Stimulated activated naive B cell treated with anti-CD40 and anti-IgM and Interleukin-4, amounts not matched to agents 10 μg/mL and 1 μg/mL and 100 μg/mL, for 72 hours (primary cell): ENCODE measurements around the gene OR2A42.
"Not testable (repeated sequence)": the region's sequence is repeated elsewhere in the genome, so short reads cannot be mapped to it uniquely, and the experiment has no call there.

Experiments used
- ATAC-seq, 2 donors: fragments of 150-1000 bp; cut with Tn5 transposase; replicated peaks; 2 replicates each; pipeline ENCODE4 v1.10.0; 2021; ENCODE audit warnings: moderate library complexity in 1 of 2
- DNase-seq: peaks from one replicate; pipeline ENCODE4 v3.0.0; 2021
- H3K27ac Mint-ChIP-seq: one replicate; pipeline ENCODE4 v1.8.0; 2022; ENCODE audit warnings: mild to moderate bottlenecking, mixed read lengths
- H3K27me3 Mint-ChIP-seq, 2 donors: one replicate each; pipeline ENCODE4 v1.8.0; 2022; ENCODE audit warnings: mixed read lengths in 2 of 2
- H3K36me3 Mint-ChIP-seq, 2 donors: one replicate each; pipeline ENCODE4 v1.8.0; 2022; ENCODE audit warnings: mixed read lengths in 2 of 2, mild to moderate bottlenecking in 1 of 2
- H3K4me1 Mint-ChIP-seq, 2 donors: one replicate each; pipeline ENCODE4 v1.8.0; 2022; ENCODE audit warnings: mixed read lengths in 2 of 2, mild to moderate bottlenecking in 1 of 2
- H3K4me3 Mint-ChIP-seq, 2 donors: one replicate each; pipeline ENCODE4 v1.8.0; 2022; ENCODE audit warnings: mild to moderate bottlenecking in 2 of 2, mixed read lengths in 2 of 2, moderate library complexity in 1 of 2
- H3K9me3 Mint-ChIP-seq, 2 donors: one replicate each; pipeline ENCODE4 v1.8.0; 2022; ENCODE audit warnings: mixed read lengths in 2 of 2, mild to moderate bottlenecking in 1 of 2

The OR2A42 gene

GRCh38 chr7:144239365-144239764, at the start of gene OR2A42:
OR2A42 (minus strand) TSS chr7:144239605; CDS start chr7:144232843, 6,762 bp downstream.
- DNase-seq, H3K36me3 Mint-ChIP-seq, H3K27ac Mint-ChIP-seq, H3K27me3 Mint-ChIP-seq, H3K9me3 Mint-ChIP-seq, H3K4me3 Mint-ChIP-seq, ATAC-seq, H3K4me1 Mint-ChIP-seq: not testable (repeated sequence)

- ATAC-seq, H3K27ac Mint-ChIP-seq, H3K27me3 Mint-ChIP-seq, H3K9me3 Mint-ChIP-seq, H3K36me3 Mint-ChIP-seq, H3K4me1 Mint-ChIP-seq, H3K4me3 Mint-ChIP-seq, DNase-seq: not testable (repeated sequence)
These were observed 47.9 kb upstream of the OR2A42 start for GRCh38 chr7:144287171-144287784.

- not testable (repeated sequence) for H3K9me3 Mint-ChIP-seq, H3K27me3 Mint-ChIP-seq, ATAC-seq
These were observed 44.3 kb upstream of the OR2A42 start for GRCh38 chr7:144283716-144284115.

GRCh38 chr7:144282490-144282889, 43.1 kb upstream of the OR2A42 start:
- H3K9me3 Mint-ChIP-seq, H3K36me3 Mint-ChIP-seq, H3K4me3 Mint-ChIP-seq, DNase-seq, H3K27me3 Mint-ChIP-seq, H3K27ac Mint-ChIP-seq, H3K4me1 Mint-ChIP-seq, ATAC-seq: not testable (repeated sequence)

More at GRCh38 chr7:144283716-144284115, 44.3 kb upstream of the OR2A42 start:
- not testable (repeated sequence) for DNase-seq, H3K4me1 Mint-ChIP-seq, H3K36me3 Mint-ChIP-seq, H3K27ac Mint-ChIP-seq, H3K4me3 Mint-ChIP-seq

- H3K27ac Mint-ChIP-seq, H3K9me3 Mint-ChIP-seq, ATAC-seq, H3K27me3 Mint-ChIP-seq, H3K4me3 Mint-ChIP-seq, DNase-seq, H3K4me1 Mint-ChIP-seq, H3K36me3 Mint-ChIP-seq: not testable (repeated sequence)
These were observed 42.6 kb upstream of the OR2A42 start for GRCh38 chr7:144281981-144282380.

GRCh38 chr7:144280010-144280409, 40.6 kb upstream of the OR2A42 start:
- H3K9me3 Mint-ChIP-seq, H3K36me3 Mint-ChIP-seq, DNase-seq, ATAC-seq, H3K27me3 Mint-ChIP-seq, H3K4me3 Mint-ChIP-seq, H3K27ac Mint-ChIP-seq, H3K4me1 Mint-ChIP-seq: not testable (repeated sequence)

- H3K27ac Mint-ChIP-seq, H3K36me3 Mint-ChIP-seq, H3K27me3 Mint-ChIP-seq, H3K4me3 Mint-ChIP-seq, DNase-seq, H3K9me3 Mint-ChIP-seq, ATAC-seq, H3K4me1 Mint-ChIP-seq: not testable (repeated sequence)
These were observed 35.9 kb upstream of the OR2A42 start for GRCh38 chr7:144275281-144275680.

- H3K27me3 Mint-ChIP-seq, ATAC-seq, H3K4me1 Mint-ChIP-seq, H3K27ac Mint-ChIP-seq, H3K9me3 Mint-ChIP-seq, DNase-seq, H3K4me3 Mint-ChIP-seq, H3K36me3 Mint-ChIP-seq: not testable (repeated sequence)
These were observed 29.8 kb upstream of the OR2A42 start, which contains the start of gene CTAGE8 for GRCh38 chr7:144269188-144269587. CTAGE8 (minus strand) TSS chr7:144269288; CDS start chr7:144269250, 38 bp downstream.

GRCh38 chr7:144264692-144265091, 25.3 kb upstream of the OR2A42 start, which contains the start of gene OR2A7:
OR2A7 (minus strand) TSS chr7:144264792; CDS start chr7:144259628, 5,164 bp downstream.
- H3K4me1 Mint-ChIP-seq, H3K27me3 Mint-ChIP-seq, H3K27ac Mint-ChIP-seq, H3K9me3 Mint-ChIP-seq, DNase-seq, H3K4me3 Mint-ChIP-seq, ATAC-seq, H3K36me3 Mint-ChIP-seq: not testable (repeated sequence)

GRCh38 chr7:144262128-144262527, 22.7 kb upstream of the OR2A42 start:
- H3K4me3 Mint-ChIP-seq, H3K4me1 Mint-ChIP-seq, H3K36me3 Mint-ChIP-seq, H3K27ac Mint-ChIP-seq, H3K9me3 Mint-ChIP-seq, ATAC-seq, DNase-seq, H3K27me3 Mint-ChIP-seq: not testable (repeated sequence)

GRCh38 chr7:144259067-144259466, 19.7 kb upstream of the OR2A42 start:
- H3K9me3 Mint-ChIP-seq, H3K4me1 Mint-ChIP-seq, ATAC-seq, H3K27me3 Mint-ChIP-seq, DNase-seq, H3K36me3 Mint-ChIP-seq, H3K27ac Mint-ChIP-seq, H3K4me3 Mint-ChIP-seq: not testable (repeated sequence)

GRCh38 chr7:144256112-144256511, 16.7 kb upstream of the OR2A42 start:
- H3K9me3 Mint-ChIP-seq = no peaks in the 10 kb centered on the region
- no peaks in the 10 kb centered on the region for H3K4me1 Mint-ChIP-seq
- ATAC-seq (no peak), DNase-seq (no peak)
- no peak overlapping the region for H3K27ac Mint-ChIP-seq
- H3K36me3 Mint-ChIP-seq = no peaks in the 10 kb centered on the region
- H3K27me3 Mint-ChIP-seq = no peaks in the 10 kb centered on the region
- no peak overlapping the region for H3K4me3 Mint-ChIP-seq

- DNase-seq (no peak), ATAC-seq (no peak)
- no peak overlapping the region for H3K4me3 Mint-ChIP-seq
- H3K4me1 Mint-ChIP-seq = no peaks in the 10 kb centered on the region
- no peak overlapping the region for H3K27ac Mint-ChIP-seq
- no peaks in the 10 kb centered on the region for H3K9me3 Mint-ChIP-seq
- H3K36me3 Mint-ChIP-seq = no peaks in the 10 kb centered on the region
- H3K27me3 Mint-ChIP-seq = no peaks in the 10 kb centered on the region
These were observed 16.1 kb upstream of the OR2A42 start for GRCh38 chr7:144255471-144255897.

GRCh38 chr7:144252307-144252706, 12.9 kb upstream of the OR2A42 start:
- not testable (repeated sequence) for DNase-seq

GRCh38 chr7:144247674-144248330, 8.4 kb upstream of the OR2A42 start:
- H3K4me1 Mint-ChIP-seq, H3K9me3 Mint-ChIP-seq, H3K36me3 Mint-ChIP-seq, H3K27ac Mint-ChIP-seq, DNase-seq, H3K27me3 Mint-ChIP-seq, H3K4me3 Mint-ChIP-seq: not testable (repeated sequence)
- peak in 1 of 2 donors; percentile 63 for ATAC-seq

More at GRCh38 chr7:144252307-144252706, 12.9 kb upstream of the OR2A42 start:
- not testable (repeated sequence) for ATAC-seq, H3K36me3 Mint-ChIP-seq, H3K9me3 Mint-ChIP-seq, H3K27ac Mint-ChIP-seq, H3K4me3 Mint-ChIP-seq, H3K4me1 Mint-ChIP-seq, H3K27me3 Mint-ChIP-seq
